T1000 (cell line): ENCODE results near the gene GNPTAB.
"Not testable (repeated sequence)": the region's sequence is repeated elsewhere in the genome, so short reads cannot be mapped to it uniquely, and the experiment has no call there.

Experiments
- DNase-seq: peaks from one replicate; lab custom pipeline; 2025; ENCODE audit warnings: mixed read lengths; lab: John Stamatoyannopoulos, UW

GNPTAB gene

GRCh38 chr12:101737476-101737875, 93.3 kb downstream of the GNPTAB start:
- no peak for DNase-seq

- DNase-seq, result not testable (repeated sequence)
These were observed 96.3 kb downstream of the GNPTAB start for GRCh38 chr12:101734482-101734881.

GRCh38 chr12:101733166-101733565, 97.6 kb downstream of the GNPTAB start:
- DNase-seq, result no peak

- no peak for DNase-seq
These were observed 98.4 kb downstream of the GNPTAB start for GRCh38 chr12:101732318-101732717.

GRCh38 chr12:101729842-101730241, 100.9 kb downstream of the GNPTAB start:
- DNase-seq, result no peak

- DNase-seq, result no peak
These were observed 103.7 kb downstream of the GNPTAB start for GRCh38 chr12:101727098-101727497.

- no peak for DNase-seq
These were observed 108.4 kb downstream of the GNPTAB start for GRCh38 chr12:101722392-101722791.

GRCh38 chr12:101720118-101720517, 110.6 kb downstream of the GNPTAB start:
- no peak for DNase-seq

GRCh38 chr12:101719566-101719965, 111.2 kb downstream of the GNPTAB start:
- DNase-seq, result no peak

- no peak for DNase-seq
These were observed 115.8 kb downstream of the GNPTAB start for GRCh38 chr12:101714877-101715444.

GRCh38 chr12:101713930-101714329, 116.8 kb downstream of the GNPTAB start:
- DNase-seq, result no peak

GRCh38 chr12:101713059-101713682, 117.6 kb downstream of the GNPTAB start:
- no peak for DNase-seq

- no peak for DNase-seq
These were observed 120.5 kb downstream of the GNPTAB start for GRCh38 chr12:101710288-101710687.

- DNase-seq, result no peak
These were observed 123.5 kb downstream of the GNPTAB start for GRCh38 chr12:101707131-101707782.

- no peak for DNase-seq
These were observed 124.4 kb downstream of the GNPTAB start for GRCh38 chr12:101706403-101706802.

- no peak for DNase-seq
These were observed 127.3 kb downstream of the GNPTAB start for GRCh38 chr12:101703487-101703886.

- DNase-seq, result no peak
These were observed 130.4 kb downstream of the GNPTAB start for GRCh38 chr12:101700299-101700820.

GRCh38 chr12:101698800-101699347, 131.9 kb downstream of the GNPTAB start:
- DNase-seq, result no peak

GRCh38 chr12:101697930-101698799, 132.6 kb downstream of the GNPTAB start:
- DNase-seq, result peak; percentile 39

- DNase-seq, result peak; percentile 44
These were observed 133.4 kb downstream of the GNPTAB start, which contains the start of gene CHPT1 for GRCh38 chr12:101697197-101697929. Gene CHPT1 (plus strand): TSS chr12:101697640. CDS start chr12:101697862, 222 bp downstream.
